Sigmoid colon (tissue), 4 donors: ENCODE measurements around the gene DENND5B.

Experiments
- POLR2A ChIP-seq, 2 donors: fragments of 450-650 bp; IDR thresholded peaks; one replicate each; pipeline ENCODE4 v1.6.1; 2016; ENCODE audit warnings: antibody characterized with exemption in 2 of 2, mild to moderate bottlenecking in 2 of 2, moderate library complexity in 2 of 2
- POLR2AphosphoS5 ChIP-seq, 4 donors: sonication (generic); formaldehyde crosslinking; IDR thresholded peaks; one replicate each; pipeline ENCODE4 v1.6.1; 2017; ENCODE audit warnings: antibody characterized with exemption in 4 of 4
- TF ChIP-seq, protein P1 (sequence below), 4 experiments: fragments of 450-650 bp in 3 of 4; fragments of 200-600 bp in 1 of 4; IDR thresholded peaks; one replicate each; pipeline ENCODE4 v1.5.1; 2016 to 2019; ENCODE audit warnings: antibody characterized with exemption in 4 of 4, mild to moderate bottlenecking in 3 of 4, moderate library complexity in 2 of 4

- no peak for TF ChIP-seq POLR2A (IDR thresholded peaks at IDR 0.05)
- TF ChIP-seq, protein P1, sequence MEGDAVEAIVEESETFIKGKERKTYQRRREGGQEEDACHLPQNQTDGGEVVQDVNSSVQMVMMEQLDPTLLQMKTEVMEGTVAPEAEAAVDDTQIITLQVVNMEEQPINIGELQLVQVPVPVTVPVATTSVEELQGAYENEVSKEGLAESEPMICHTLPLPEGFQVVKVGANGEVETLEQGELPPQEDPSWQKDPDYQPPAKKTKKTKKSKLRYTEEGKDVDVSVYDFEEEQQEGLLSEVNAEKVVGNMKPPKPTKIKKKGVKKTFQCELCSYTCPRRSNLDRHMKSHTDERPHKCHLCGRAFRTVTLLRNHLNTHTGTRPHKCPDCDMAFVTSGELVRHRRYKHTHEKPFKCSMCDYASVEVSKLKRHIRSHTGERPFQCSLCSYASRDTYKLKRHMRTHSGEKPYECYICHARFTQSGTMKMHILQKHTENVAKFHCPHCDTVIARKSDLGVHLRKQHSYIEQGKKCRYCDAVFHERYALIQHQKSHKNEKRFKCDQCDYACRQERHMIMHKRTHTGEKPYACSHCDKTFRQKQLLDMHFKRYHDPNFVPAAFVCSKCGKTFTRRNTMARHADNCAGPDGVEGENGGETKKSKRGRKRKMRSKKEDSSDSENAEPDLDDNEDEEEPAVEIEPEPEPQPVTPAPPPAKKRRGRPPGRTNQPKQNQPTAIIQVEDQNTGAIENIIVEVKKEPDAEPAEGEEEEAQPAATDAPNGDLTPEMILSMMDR (IDR thresholded peaks at IDR 0.05): no peak
- TF ChIP-seq POLR2AphosphoS5 (IDR thresholded peaks at IDR 0.05): no peak
Observed at GRCh38 chr12:31521964-31522363, 69.0 kb downstream of the DENND5B start.
